HG03565 (cell line): ENCODE measurements around the gene ARHGEF4.
A peak's percentile ranks its signal among the peaks of the same experiment; 100 is the strongest.

Experiments used
- ATAC-seq: cut with Tn5 transposase; IDR thresholded peaks from one replicate; pipeline ENCODE4 v1.9.1; 2021; ENCODE audit warnings: mild to moderate bottlenecking, moderate library complexity; ENCODE audit not compliant: unreplicated experiment

ARHGEF4 gene, protein sequence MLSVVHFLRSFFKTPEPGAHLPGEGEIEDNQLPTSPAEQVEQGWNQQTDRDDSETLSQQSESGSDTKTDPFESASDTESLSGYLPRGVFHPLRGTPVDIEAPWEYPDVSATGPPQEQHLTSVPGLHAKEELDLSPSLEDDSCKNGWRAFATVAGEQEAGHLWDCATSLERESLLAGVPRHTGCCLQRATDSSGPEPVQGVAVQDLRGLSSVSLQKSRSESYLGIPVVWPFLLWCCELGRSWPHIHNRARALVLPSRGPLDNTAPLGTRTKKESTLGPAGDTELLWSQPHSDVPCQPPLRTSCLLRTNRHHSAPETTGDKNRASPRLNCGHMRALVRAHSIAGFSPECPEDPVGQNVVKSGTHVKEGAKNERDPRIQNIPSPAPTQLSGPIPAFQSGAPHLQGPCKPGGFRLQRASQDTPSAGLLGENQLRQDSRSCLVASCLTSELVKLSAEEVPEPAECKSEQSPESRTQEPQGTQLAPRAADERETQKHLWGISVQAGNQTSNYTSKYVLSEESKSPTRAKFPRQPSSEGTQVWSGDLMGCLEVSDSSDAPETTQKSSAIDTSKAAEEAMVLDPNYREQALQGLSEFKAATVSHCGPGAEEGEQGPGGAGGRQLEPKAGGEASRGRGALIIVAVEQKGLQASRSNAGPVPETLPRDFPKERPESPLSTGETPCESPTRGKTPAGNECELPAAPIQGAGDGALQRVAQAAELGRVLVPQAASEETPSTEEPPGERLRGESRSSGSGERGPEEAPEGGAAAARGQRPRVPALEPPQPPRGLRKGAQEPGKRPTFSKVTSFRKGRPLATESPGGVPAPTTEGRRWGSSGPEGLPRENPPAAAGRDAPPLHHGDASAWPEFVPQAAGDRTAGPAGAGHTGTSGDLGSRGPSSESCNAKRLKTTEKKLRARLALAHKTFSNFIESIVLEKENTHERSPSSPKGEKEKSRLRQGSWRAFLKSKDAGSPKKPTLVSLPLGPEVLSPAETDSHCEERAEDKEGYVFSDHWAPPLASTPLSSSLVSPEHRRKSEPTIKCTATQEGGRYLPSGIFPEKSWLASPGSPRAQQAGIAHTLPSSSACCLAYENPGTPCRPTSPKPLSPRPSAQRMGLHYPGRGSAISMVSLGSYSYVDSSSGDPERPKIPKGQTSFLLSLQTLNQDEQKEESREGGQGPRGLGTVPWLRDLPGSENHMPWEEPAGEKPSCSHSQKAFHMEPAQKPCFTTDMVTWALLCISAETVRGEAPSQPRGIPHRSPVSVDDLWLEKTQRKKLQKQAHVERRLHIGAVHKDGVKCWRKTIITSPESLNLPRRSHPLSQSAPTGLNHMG (N-terminal part only)

DNA sequence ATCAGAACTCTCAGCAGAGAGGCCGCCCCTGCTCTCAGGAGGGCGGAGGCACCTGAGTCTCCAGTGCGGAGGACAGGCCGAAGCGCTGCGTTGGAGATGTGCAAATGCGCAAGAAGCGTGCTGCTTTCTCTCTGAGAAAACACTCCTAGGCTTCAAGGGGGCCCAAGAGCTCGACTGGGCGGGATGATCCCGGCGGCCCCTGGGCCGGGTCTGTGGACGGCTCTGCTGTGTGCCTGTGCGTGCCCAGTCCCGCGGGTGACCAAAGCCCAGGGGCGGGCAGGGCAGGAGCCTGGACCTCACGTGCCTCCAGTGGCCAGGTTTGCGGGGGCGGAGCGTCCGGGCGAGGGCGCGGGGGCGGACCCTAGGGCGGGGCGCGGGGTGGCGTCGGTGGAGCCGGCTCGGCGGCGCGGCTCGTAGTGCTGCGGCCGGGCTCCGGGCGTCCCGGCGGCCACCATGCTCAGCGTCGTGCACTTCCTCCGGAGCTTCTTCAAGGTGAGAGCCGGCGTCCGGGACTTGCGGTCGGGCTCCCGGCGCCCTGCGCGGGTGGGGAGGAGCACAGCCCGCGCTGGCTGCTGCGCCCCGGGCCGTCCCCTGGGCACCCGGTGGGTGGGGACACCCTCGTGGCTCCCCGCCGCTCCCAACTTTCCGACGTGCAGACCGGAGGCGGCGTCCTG is at the start of gene ARHGEF4:
TSS of gene ARHGEF4 (plus strand) at position 414 of the 674 bp plus-strand sequence. CDS start at position 454, 40 bp downstream.
- ATAC-seq = no peak

DNA sequence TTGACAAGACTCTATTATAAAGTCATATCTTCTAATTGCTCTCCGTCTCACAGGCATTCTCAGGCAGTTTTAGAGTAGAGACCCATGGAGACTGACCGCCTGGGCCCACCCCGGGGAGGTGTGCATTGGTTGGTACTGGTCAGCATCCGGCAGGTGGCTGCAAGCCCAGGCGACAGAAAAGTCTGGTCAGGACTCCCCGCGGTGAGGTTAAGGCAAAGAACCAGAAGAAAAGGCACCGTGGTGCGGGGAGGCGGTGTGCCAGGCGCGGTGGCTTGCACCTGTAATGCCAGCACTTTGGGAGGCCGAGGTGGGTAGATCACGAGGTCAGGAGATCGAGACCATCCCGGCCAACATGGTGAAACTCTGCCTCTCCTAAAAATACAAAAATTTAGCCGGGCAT is 48.9 kb upstream of the ARHGEF4 start:
- ATAC-seq = no peak

DNA sequence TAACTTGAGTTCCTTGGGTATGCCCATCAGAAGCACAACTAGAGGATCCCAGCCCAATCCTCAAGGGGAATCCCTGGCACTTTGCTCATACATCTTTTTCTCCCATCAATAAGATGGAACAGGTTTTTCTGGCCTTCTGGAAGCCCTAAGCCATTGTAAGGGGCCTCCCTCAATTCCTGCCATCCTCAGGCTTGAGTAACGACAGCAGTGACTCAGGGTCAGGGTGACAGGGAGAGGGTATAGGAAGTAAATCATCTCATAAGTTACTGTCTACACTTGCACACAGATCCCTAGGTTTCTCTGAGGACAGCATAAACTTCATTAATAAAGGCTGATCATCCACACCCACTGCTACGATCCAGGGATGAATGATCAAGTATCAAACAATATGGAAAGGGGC is 46.4 kb upstream of the ARHGEF4 start:
- no peak for ATAC-seq

DNA sequence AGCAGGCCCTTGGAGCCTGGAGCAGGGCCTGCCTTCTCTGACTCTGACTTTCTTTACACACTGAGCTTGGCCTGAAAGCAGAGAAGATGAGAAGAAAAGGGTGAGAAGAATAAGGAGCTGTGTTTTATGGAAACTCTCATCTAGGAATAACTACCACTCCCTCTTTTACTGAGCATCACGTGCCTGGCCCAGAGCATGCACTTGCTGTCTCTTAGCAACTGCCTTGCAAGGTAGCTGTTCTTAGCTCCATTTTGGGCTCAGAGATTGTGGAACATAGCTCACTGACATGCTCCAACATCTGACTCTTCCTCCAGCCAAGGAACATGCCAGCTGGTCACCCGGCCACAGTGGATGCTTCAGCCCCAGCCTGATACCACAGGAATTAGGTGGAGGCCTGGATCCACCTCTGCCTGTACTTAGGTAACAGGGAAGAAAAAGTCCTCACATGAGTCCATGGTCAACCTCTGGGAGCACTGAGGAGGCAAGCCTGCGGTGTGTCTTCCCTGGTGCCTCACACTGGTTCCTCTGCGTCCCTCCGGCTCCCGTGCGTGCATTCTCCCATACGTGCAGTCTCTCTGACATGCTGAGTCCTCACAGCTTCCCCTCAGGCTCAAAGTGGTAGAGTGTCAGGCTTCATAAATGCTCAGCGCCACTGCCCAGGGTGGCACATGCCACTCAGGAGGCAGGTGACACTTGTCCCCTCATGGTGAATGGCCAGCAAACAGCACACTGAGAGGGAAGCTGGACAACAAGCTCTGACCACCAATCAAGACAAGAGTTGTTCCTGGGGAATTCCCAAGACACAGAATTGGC is 45.7 kb upstream of the ARHGEF4 start:
- ATAC-seq = no peak

DNA sequence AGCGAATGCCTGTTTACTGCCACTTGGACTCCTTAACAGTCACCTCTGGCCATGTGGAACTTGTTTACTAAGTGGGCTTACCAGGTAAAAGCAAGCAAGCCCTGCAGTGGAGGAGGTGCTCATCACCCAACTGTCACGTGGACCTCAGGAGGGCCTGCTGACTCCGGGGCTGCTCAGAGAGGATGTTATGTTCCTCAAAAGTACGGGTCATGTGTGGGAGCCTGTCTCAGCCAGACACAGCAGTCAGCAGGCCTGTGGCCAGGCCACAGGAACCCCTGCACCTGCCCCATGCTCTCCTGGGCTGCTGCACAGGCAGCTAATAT is 45.1 kb upstream of the ARHGEF4 start:
- no peak for ATAC-seq

DNA sequence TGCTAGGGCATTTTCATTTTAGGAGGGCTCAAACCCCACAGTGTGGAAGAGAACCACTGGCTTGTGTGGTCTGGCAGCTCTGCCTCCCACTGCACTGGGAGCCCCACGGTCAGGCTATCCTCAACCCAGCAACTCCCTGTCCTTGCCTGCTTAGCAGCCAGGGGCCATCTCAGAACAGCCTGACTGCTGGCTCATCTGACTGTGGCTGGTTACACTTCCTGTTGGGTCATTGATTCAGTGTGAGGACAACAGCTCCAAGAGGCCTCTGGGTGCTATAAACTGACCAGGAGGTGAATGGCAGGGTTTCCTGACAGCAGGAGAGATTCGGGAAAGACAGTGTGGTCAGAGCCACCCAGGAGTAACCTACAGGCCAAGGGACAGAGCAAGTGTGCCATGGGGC is 41.3 kb upstream of the ARHGEF4 start:
- ATAC-seq = no peak

DNA sequence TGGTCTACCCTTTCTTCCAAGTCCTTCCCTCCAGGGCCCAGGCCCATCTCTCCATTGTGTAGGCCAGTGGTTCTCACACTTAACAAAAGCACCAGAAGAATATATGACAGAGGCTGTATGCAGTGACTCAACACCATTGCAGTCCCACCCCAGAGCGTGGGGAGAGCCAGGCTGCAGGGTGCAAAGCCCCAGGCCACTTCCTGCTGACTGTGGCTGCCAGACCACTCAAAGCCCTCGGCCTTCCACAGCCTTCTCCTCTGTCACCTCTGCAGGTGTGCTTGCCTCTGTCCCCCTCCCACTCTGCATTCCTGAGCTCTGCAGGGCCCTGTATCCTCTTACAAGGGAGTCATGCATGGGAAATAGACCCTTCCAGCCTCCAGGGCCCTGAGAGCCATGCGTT is 40.4 kb upstream of the ARHGEF4 start:
- no peak for ATAC-seq

DNA sequence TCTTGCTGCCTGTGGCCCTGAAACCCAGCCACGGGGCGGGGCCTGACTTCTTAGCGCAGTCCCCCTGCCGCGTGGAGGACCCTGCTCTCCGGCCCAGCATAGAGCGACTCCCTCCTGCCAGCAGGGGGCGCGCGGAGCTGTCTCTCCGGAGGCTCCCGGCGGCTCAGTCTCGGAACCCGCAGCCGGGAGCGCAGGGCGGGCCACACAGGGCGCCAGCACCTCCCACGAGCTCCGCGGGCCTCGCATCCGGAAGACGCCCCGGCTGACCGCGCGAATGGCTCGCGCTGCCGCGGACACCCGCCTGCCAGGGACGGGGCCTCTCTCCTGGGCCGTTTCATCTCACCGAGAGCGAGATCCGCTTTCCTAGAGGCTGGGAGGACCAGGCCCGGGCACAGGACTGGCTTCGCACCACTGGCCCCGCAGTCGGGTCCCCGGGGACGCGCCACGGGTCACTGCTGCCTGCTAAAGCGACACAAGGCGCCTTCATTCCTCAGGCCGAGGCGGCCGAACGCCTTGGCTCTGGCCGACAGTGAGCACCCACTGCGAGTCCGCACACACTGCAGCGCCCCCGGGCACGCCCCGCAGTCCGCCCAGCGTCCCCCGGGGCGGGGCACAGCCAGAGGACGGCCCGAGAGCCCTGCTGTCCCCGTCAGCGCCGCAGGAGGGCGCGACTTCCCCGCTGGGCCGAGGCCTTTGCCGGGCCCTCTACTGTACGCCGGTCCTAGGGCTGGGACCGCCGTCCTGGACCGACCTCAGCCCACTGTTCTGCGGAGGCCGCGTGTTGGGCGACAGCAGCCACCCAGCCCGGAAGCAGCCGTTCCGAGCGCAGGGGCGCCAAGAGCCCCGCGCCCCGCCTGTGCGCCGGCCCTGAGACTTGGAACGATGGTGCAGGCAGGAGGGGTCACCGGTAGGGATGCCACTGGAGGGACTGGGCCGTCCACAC is 39.0 kb upstream of the ARHGEF4 start:
- ATAC-seq = peak; percentile 79

DNA sequence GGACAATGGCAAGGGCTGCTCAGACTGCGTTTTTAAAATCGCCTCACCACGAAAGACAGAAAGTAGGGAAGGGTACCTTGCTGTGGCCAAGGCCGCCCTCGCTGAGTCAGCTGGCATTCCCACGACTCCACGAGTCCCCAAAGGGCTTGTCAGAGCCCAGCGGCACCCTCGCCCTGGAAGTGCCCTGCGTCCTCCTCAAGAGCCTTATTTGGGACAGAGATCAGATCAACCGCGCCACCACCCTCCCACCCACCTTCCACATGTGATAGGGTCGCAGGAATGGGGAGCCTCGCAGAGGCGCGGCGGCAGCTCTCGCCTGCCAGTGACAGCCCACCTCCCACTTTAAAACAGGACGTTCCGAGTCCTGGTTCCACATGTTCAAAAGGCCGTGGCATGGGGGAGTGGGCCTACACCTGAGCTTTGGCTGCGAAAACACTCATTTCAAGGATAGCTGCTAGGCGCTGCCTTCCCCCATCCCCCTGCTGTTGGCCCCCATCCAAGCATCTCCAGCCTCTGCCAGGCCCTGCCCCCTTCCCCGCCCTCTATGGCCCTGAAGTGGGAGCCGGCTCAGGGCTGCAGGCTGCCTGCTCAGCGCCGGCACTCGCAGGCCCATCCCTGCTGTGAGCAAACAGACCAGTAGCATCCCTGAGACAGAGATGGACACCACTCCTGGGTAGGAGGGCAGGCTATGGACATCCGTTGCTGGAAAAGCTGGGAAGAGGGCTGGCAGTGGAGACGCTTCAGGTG is 38.1 kb upstream of the ARHGEF4 start:
- ATAC-seq = no peak

DNA sequence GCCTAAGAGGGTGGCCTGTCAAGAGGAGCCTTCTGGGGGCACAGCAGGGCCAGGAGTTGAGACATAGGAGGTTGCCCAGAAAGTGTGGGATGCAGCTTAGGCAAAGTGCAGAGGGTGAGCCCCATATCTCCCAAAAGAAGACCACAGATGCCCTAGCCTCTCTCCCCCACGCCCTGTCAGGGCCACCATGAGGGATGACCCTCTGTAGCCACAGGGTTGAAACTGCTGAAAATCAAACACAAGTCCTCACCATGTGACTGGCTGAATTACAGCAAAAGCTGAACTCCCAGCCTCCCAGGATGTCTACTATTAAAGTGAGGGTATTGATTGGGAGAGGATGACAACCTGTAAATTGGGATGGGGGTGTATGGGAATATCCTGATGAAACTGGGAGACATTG is 37.4 kb upstream of the ARHGEF4 start:
- ATAC-seq = no peak

DNA sequence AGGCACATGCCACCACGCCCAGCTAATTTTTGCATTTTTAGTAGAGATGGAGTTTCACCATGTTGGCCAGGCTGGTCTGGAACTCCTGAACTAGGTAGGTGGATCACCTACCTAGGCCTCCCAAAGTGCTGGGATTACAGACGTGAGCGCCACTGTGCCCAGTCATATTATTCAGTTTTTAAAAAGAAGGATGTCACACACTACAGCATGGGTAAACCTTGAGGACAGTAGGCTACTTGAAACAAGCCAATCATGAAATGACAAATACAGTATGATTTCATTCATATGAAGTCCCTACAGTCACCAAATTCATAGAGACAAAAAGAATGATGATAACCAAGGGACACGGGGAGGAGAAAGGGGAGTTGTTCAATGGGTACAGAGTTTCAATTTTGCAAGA is 31.1 kb upstream of the ARHGEF4 start:
- no peak for ATAC-seq

DNA sequence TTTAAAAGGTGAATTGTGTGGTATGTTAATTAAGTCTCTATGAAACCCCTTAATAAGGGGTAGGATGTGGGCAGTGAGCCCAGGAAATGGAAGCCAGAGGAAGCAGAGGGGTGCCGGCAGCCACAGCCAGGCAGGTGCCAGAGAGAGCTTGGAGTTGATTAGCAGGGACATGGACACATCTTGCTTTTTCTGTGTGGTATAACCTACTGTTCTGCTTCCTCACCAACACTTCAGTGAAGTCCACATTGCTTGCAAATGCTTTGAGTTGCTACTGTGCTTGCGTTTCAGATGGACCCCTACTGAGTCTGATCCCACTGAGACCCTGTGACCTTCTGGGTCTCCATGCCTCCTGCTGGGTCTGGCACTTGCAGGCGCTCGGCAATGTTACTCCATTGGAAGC is 30.3 kb upstream of the ARHGEF4 start:
- ATAC-seq = no peak

DNA sequence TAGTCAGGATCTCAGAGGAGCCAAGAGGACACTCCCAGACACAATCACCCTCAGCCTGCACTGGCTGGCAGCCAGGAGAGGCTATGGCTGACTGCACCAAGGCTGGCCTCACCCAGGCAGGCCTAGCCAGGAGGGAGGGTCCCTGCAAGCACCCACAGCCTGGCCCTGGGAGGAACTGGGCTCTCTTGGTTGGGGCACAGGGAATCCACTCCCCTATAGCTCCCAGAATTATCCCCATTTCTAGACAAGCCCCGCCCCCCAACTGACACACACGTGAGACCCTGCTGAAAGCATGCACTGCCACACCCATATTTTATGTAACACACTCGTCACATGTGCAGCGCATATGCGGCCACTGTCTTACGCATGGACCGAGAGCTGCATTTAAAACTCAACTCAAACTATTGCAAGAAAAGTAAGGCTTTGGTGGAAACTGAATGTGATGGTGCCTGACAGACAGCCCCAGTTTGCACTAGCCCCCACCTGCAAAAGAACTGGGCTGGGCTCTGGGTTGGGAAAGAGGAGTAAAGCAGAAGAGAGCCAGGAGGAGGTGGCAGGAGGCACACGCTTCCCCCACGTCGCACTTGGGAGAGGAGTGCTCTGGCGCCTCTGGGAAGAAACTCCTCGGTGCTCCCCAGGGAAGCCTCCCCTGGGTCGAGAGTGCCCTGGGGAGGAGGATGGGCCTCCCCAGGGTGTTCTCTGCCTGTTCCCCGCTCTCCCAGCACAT is 28.9 kb upstream of the ARHGEF4 start:
- ATAC-seq = no peak

DNA sequence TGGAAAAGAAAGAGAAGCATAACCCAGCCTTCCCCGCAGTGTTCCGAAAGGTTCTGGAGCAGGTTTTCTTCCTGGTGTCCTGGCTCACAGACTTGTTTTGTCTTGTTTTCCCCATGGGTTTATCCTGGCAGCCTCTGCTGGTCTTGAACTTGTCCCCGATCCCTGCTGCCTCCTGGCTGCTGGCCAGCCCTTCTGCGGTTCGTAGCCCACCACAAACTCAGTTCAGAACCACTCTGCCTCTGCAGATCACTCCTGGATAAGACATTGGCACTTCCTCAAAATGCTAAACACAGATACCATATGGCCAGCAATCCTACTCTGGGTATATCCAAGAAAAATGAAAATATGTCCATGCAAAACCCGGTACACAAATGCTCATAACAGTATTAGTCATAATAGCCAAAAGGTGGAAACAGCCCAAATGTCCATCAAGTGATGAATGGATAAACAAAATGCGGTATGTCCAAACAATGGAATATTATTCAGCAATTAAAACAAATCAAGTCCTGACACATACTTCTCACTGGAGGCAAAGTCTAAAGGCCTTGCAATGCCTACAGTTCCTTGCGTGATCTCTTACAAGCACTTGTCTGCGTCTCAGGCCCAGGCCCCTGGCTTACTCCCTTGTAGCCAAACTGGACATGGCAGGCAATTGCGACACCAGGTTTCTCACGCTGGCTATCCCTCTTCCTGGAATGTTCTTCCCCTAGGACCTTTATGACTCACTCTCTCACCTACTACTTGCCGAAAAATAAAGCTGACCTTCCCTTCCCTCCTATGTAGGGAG is 28.0 kb upstream of the ARHGEF4 start:
- ATAC-seq = no peak

DNA sequence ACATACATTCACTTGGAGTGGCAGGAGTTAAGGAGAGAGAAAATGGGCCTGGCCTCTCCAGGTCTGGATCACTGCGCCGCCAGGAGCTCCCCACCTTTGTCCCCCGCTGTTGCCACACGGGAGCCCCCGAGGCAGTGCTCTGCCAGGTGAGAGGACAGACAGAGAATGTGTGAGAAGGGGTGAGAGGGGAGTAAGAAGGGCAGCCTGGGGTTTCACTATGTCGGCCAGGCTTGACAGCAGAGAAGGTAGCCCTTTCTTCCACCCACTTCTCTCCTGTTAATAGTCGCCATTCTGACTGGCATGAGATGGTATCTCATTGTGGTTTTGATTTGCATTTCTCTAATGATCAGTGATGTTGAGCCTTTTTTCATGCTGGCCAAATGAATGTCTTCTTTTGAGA is 26.2 kb upstream of the ARHGEF4 start:
- ATAC-seq = no peak

DNA sequence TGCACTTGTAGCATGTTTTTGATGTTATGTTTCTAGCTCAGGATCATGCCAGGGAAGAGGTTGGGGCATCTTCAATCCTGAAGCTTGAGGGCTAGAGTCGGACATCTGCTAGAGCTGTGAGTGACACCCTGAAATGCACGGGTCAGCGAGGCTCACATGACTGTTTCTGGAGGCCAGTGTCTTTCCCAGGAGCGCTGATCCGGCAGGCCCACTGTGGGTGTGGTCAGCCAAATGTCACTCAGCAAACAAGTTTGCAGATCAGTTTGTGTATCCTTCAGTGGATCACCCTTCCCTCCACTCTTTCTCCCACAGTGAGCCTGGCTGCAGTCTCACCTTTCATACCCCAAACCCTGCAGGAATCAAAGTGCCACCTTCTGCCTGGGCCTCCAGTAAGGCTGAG is 23.0 kb upstream of the ARHGEF4 start:
- no peak for ATAC-seq
